Activated T-helper 1 cell treated with Interleukin-2 at 50 U/mL for 16 hours (primary cell): ENCODE measurements around the gene AKT3.

ENCODE experiments used
- DNase-seq: peaks from one replicate; pipeline ENCODE4 v3.0.0-alpha.2; 2020; ENCODE audit warnings: low read depth

Gene AKT3

DNA sequence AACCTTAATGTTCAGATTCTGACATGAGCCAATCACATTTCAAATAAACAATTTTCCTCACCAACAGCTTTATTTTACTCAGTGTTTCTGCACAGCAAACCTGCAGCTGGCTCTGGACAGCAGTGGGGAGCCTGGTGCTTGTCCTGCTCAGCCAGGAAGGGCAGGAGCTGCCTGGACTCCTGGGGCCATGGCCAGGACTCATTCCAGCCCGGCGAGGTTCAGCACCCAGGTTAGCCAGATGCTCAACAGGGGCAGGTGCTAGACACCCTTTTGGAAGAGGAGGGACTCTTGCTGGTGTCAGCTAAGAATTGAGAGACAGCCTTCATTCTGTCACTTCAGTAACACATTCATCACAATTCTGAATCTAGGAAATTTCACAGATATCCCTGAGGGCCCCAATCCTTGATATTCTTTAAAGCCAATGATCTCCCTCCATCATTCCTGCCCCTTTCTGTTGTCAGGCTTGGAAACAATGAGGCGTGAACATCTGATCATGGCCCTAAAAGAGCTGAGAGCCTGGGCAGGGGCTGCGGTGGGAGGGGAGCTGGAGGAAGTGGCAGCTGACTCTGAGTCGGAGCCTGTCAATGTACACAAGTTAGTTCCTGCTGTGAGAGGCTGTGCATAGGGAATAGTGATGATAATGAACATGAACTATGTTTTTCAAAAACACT lies 342.9 kb downstream of the AKT3 start:
- DNase-seq, result no peak

DNA sequence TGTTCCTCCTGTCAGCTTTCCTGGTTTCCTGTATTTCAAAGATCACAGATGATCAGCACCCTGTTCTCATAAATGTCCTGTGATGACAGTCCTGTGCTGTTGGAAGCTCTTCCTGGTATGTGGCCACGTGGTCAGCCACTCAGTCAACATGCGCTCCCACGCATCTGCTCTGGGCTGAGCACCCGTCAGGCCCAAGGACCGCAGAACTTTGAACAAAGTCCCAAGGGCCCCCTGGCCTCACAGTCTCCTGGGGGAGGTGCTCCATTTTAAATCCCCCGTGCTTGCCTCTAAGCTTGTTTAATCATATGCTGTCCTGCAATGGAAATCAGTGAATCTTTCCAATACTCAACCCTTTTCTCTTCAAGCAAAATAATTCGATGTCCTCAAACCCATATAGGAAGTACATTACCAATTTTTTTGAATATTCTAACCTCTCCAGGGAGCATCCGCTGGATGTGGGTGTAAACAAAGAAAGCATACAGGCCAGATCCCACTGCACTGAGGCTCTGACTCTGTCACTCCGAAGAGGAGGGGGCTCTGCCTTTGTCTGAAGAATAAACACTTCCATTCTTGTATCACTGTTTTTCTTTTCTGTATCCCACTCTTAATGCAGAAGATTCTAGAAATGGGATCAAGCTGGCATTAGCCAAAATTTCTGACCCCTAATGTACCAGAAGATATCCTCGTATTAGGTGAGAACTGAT lies 343.9 kb downstream of the AKT3 start:
- no peak for DNase-seq

DNA sequence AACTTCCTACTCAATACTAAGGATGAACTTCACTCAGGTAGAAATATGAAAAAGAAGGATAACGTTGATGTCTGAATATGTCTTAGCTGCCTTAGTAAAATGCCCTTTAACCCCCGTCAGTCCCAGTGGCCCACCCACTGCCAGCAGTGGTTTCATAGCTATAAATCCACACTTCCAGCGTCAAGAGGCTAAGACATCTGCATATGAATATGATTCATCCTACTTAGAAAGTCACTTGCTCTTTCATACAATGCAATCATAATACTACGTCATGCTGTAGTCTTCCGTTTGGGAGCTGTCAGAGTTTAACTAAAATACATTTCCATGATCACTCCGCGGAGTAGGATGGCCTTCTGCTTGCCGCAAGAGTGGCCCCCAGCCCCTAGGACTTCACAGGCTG lies 346.9 kb downstream of the AKT3 start:
- DNase-seq, result no peak

DNA sequence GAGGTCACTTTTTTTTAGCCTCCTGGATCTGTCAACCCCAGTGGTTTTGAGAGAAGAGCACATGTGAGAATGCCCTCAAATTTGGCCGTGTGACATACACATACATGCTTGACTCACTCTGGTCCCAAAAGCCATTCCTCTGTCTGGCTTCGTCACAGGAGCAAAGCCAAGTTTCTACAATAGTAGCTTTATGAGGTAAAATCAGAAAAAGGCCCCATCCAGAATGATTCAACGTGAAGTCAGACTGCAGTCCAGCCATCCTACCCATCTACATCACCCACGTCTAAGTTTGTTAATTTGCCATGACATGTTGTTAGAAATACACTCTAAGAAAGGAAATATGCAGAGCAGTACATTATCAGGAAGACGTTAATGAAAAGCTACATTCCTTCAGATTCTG lies 349.0 kb downstream of the AKT3 start:
- no peak for DNase-seq

DNA sequence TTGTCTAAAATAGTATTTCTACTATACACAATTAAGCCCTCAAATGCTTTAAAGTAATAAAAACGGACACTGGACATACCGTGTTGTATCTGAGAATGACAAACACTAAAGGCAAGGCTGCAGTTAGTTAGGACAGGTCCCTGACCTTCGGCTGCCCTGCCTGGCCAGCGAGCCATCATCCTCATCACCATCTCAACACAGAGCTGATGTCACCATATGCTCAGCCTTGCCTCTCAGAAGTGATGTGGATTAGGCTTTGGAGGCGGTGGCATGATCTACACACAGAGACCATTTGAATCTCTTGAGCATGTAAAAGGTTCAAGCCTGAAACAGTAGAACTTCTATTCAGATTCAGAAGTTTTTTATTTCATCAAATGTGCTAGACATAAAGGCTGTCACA lies 349.5 kb downstream of the AKT3 start:
- DNase-seq, result no peak

DNA sequence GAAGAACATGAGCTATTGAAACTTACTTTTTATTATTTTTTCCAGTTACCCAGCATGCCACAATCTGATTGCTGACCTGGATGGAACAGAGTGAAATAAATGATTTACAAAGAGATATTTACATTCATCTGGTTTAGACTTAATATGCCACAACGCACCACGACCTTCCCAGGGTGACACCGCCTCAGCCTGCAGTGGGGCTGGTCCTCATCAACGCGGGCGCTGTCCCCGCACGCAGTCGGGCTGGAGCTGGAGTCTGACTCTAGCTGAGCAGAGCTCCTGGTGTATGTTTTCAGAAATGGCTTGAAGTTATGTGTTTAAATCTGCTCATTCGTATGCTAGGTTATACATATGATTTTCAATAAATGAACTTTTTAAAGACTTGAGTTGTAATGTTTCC lies 350.3 kb downstream of the AKT3 start:
- no peak for DNase-seq

DNA sequence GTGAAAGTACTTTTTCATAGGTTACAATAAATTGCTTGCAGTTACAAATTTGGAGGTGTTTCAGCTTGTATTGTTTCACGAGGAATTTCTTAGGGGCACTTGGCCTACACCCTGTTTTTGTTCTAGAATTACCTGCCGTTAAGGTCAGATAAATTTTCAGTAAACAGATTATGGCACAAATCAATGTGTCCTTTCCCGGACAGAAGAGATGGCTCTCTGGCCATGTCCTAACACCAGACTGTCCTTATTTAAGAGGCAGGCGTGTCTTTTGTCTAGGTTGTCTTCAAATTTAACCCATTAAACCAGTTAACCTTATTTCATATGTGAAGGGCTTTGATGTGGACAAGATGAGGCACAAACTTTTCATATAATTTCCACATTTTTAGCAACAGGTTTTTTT lies 350.8 kb downstream of the AKT3 start:
- DNase-seq, result no peak

DNA sequence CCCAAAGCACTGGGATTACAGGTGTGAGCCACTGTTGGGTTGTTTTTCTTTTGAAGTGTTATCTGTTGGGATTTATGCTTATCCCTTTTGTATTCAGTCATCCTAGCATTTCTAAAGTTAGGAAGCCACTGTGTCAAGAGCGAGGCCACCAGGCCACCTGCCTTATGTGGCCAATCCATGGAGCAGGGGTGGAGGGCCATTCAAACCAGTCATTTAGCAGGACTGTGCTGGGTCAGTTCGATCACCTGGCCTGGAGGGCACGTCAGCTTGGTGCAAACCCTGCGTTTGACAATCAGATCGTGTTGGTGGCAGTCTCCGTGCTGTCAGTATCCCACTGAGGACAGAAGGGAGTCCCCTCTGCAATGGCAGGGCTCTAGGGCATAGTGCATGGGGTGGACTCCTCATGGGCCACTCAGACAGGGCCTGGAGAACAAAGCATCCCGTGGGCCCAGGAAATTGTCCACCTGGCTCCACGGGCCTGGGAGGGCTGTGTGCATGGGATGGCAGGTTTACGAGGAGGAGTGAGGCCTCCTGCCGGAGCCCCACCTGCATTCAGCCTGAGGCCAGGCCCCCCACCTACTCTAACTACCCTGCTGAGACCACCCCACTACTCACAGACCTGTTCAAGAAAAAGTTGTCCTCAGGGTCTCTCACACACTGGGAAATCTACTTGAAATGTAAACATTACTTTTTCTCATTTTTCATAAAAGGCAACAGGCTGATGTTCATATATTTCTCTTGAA lies 351.9 kb downstream of the AKT3 start:
- DNase-seq, result no peak

DNA sequence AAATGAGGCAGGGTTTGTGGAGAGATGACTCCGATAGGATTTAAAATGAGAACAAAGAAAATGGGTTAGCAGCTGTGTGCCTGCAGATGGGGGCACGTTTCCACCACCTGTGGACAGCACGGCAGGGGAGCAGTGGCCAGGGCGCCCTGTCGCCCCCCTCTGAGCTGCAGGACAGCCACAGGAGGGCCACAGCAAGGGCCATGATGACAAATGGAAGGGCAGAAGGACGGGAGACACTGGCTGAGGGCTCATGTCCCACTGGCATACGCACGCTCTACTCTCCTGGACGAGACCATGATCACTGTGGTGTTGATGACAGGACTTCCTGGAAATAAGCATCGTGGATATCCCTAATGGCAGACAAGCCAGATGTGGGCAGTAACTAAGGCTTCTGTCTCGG lies 353.2 kb downstream of the AKT3 start:
- no peak for DNase-seq

DNA sequence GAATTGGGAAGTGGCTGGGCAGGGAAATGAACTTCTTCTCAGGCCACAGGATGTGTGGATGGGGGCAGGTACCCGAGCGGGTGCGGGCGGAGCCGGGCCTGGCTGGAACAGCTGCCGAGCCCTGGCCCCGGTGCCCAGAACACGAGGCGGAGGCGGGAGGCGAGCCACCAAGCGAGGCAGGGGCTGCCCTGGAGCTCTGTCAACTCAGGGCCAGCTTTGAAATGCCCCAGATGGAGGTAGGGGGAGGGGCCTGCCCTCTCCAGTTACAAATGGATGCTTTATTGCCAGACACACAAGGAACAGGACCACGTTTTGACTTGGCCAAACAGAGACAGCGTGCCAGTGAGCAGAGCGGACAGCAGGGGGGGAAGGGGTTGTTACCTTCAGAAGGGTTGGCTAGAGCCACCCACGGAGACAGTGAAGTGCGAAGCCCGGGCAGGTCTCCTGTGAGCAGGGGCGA lies 353.8 kb downstream of the AKT3 start:
- no peak for DNase-seq

DNA sequence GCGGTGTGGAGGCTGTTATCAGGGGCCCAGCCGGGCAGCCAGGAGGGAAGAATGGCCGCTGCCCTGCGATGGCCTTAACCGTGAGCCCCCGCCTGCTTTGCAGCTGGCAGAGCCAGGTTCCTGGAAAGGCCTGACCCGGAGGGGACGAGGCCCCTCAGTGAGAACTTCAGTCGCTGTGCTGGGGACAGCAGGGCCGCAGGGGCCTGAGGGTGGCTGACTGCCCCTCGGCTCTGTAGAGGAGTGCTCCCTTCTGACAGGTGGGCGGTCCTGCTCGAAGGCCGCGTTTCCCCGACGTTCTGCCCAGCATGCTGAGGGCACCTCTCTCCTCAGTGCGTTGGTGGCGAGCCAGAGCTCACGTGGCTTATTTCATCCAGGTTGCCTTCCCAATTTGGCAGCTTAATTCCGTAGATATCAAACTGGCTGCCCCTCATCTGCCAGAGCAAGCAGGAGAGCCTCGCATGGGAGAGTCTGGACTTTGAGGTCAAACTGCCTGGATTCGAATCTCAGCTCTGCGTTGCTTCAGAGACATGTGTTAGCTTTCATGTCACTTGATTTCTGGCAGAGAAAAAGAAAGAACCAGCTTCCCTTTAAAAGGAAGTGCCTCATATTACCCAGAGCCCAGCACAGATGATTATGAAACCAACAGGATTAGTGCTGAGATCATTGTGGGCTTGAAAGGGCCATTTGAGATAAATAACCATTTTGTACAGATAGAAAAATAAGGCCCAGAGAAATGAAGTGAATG lies 354.4 kb downstream of the AKT3 start:
- DNase-seq, result no peak

DNA sequence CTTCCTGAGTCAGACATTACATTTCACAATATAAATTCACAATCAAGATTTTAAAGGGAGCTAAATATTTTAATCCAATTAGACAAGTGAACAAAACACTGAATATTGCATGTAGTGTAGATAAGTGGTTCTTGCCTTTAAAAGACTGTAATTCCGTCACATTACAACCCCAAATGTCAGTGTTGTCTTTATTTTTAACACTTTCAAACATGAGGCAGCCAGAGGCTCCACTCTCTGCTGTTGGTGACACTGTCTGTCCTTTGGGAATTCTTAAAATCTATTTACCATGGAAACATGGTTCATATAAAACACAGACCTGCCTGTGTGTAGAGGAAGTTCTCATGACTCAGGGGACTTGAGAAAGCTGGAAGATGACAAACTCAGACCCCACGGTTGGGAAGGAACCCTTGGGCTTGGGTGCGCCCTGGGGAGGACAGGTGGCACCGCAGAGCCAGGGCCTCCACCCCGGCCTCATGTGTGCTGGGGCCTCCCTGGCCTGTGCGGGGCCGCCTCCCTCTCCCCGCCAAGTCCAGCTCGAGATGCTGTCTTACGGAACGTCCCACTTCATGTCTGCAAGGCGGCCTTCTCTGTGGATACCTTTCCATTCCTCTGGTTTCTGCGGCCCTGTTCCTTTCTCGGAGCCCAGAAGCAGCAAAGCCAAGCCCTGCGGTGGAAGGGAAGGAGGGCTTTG lies 355.2 kb downstream of the AKT3 start:
- no peak for DNase-seq

DNA sequence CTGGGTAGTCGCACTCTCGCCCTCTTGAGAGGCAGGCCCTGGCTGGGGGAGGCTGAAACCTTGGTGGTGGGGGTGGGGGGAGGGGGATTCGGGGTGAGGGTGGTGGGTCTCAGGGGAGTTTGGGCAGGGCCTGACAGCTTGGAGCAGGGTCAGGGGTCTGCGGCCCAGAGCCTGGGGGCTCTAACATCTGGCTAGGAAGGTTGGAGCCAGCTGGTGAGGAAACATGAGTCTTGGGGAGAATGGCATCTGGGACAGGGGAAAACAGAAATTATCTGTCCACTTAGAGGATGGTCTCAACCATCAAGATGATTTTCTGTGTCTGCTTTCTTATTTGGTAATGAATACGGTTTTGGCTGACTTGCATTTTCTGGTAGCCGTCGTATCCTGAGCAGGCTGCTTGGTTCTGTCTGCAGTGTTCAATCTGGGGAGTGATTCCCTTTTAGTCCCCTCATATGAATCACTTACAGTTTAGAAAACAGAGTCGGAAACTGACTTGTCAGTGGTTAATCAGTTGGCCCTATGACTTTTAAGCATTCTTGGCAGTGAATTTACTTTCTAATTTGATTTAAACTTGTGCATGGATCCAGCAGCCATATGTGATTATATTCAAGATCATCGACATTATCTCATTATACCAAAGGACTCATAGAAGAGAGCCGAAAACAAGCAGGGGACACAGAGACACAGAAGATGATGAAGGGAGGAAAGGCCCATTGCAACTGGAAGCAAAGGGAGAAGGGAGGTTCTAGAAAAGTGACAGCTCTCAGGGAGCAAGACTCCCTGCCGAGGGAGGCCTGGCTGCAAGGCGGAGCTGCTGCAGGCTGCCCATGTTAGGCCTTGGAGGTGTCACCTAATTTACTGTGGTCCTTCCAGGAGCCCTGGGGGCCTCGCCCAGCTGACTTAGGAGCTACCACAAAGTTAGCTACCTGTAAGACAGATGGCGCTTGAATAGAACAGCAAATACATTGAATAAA lies 356.6 kb downstream of the AKT3 start:
- no peak for DNase-seq

DNA sequence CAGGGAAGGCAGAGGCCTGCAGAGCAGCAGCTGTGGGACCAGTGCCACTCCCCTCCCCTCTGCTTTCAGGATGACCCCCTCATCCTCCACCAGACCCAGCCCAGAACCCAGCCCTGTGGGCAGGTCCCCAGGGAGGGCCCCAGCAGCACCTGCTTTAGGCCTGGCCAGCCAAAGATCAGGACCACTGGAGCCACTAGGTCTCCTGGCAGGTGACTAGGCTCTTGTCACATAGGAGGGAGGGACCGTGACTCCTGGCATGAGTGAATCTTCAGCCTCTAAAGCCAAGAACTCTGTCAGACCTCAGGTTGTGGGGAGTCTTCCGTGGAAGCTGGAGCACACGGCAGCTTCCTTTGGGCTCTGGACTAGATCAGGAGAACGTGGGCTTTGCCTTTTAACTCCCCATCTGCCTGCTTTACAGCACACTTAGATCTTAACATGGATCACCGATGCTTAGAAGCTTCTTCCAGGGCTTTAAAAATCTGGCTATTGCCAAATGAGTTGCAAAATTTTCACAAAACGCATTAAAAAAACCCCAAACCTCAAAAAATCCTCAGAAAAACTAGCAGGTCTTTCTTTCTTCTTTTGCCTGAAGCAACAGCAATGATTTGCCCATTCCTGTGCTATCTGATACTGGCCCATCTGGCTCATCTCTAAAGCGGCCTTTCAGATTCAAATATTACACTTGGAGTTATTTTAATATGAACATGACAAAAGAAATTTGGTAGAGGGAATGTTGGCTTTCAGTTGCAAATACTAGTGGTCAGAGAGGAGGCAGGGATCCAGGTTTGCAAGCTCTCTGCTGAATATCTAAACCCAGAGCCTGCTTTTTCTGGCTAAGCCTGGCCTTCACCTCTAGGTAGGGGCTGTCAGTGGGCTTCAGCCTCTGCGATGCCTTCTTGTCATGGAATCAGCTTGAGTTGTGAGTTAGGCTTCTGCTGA lies 359.0 kb downstream of the AKT3 start:
- no peak for DNase-seq

DNA sequence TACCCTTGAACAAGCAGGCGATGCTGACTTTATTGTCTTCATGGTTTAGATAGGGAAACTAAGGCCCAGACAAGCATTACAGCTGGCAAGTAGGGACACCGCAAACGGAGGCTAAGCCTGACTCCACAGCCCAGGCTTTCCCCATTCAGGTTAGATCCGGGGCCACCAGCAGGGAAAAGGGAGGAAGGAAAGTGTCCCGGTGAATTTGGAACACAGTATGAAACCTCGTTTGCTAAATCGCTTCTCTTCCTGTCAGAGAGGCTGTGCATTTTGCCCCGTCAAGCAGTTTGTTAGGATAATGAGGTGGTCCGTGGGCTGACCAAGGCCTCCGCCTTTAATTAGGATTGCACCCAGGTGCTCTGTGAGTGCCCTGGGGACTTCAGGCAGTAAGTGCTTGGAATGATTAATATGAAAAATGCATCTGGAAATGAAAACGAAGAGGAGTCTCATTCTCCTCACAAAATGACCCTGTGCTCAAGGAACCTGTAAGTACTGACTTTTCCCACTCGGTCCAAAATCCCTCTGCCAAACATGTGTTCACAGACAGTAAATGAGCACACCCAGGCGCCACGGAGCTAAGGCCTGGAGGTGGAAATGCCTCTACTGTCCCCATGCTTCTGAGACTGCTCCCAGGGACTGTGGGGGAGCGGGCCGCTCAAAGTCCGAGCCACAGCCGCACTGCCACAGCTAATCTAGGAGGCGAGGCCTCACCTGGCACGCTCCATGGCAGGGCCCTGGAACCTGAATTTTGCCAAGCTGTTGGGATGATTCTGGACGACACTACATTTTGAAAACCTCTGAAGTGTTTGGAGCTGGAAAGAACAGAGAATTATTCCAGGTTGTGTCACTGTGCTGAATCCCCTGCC lies 360.1 kb downstream of the AKT3 start:
- no peak for DNase-seq

DNA sequence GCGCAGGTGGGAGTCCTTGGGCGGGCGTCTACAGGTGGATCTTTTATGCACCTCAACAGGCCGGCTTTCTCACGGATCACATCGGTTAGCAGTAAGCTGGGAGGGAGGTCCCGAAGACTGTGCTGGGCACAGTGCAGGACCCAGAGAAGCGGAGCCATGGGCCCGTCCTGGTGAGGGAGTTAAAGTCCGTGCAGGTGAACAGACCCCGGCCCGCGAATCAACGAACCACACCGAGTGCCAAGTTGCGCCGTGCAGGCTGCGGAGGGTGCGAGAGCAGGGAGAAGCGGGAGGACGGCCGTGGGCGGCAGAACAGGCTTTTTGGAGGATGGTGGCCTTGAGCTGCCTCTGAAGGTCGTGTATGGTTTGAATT lies 360.9 kb downstream of the AKT3 start:
- DNase-seq, result no peak

DNA sequence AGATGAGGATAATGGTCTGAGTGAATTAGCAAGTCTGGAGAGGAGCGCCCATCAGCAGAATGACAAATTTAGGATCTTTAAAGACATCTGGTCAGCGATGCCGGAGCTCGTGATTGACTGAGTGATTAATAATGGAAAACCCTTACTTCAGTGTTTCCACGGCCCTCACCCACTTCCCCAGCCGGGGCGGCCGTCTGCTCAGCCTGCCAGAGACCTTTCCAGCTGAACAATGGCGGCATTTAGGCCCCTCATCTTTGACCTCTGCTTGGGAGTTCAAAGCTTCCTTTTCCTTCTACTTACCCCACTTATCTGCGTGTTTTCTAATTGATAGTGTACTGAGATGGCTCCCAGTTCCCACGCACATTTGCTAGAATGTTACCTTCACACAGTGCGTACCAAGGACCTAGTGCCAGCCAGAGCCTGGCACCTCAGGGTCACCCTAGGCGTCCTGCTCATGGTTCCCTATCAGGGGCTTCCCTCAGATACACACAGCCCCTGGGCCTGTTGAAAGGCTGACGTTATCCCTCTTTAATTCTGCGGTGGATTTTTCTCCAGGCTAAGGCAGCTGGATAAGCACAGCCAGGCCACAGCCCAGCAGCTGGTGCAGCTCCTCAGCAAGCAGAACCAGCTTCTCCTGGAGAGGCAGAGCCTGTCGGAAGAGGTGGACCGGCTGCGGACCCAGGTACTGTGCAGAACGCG lies 361.4 kb downstream of the AKT3 start:
- DNase-seq, result no peak

DNA sequence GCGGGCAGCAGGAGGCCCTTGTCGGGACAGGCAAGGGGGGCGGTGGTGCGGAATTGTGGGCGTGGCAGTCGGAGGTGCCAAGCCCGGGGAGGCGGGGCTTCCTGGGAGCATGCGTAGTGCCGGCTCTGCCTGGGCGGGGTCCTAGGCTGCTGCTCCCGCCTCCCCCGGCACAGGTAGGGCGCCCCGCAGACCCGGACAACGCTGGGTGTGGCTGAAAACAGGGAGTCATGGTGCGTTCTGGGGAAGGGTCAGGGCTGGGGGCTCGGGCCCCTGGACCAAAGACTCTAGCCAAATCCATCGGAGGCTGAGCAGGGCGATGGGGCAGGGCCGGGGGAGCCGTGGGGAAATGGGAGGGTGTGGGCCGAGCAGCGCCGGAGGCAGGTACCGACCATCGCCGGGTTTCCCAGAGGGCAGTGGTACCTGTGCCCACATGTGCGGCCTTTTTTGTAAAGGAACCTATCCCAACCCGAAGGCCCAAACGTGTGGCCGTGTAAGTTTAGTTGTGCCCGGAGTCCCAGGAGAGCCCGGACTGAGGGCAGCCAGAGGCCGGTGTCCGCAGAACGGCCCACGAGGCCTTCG lies 362.3 kb downstream of the AKT3 start:
- no peak for DNase-seq
